HG02642 (cell line): ENCODE measurements around the gene CSRP1.
"Not testable (repeated sequence)": the region's sequence is repeated elsewhere in the genome, so short reads cannot be mapped to it uniquely, and the experiment has no call there.

ENCODE experiments used
- ATAC-seq: cut with Tn5 transposase; IDR thresholded peaks from one replicate; pipeline ENCODE4 v1.9.1; 2021; ENCODE audit warnings: mild to moderate bottlenecking; ENCODE audit not compliant: unreplicated experiment, poor library complexity

Gene CSRP1

GRCh38 chr1:201481761-201482493 is 25.0 kb downstream of the CSRP1 start:
- peak; percentile 80 for ATAC-seq

- ATAC-seq = no peak
These were observed 25.9 kb downstream of the CSRP1 start for GRCh38 chr1:201481004-201481380.

GRCh38 chr1:201480231-201481003 is 26.5 kb downstream of the CSRP1 start:
- ATAC-seq = peak; percentile 63

- no peak for ATAC-seq
These were observed 27.7 kb downstream of the CSRP1 start for GRCh38 chr1:201479201-201479730.

GRCh38 chr1:201478666-201479065 is 28.3 kb downstream of the CSRP1 start:
- ATAC-seq = not testable (repeated sequence)

GRCh38 chr1:201476670-201477344 is 30.1 kb downstream of the CSRP1 start:
- ATAC-seq = no peak

GRCh38 chr1:201475915-201476669 is 30.8 kb downstream of the CSRP1 start:
- ATAC-seq = no peak

GRCh38 chr1:201475130-201475529 is 31.8 kb downstream of the CSRP1 start:
- ATAC-seq = no peak

- no peak for ATAC-seq
These were observed 33.6 kb downstream of the CSRP1 start for GRCh38 chr1:201473296-201473695.

- ATAC-seq = not testable (repeated sequence)
These were observed 34.6 kb downstream of the CSRP1 start for GRCh38 chr1:201472321-201472720.

- ATAC-seq = no peak
These were observed 35.2 kb downstream of the CSRP1 start for GRCh38 chr1:201471772-201472171.

GRCh38 chr1:201470581-201470980 is 36.3 kb downstream of the CSRP1 start:
- no peak for ATAC-seq

- no peak for ATAC-seq
These were observed 37.3 kb downstream of the CSRP1 start for GRCh38 chr1:201469645-201470074.

GRCh38 chr1:201468844-201469644 is 37.9 kb downstream of the CSRP1 start, which contains the start of gene PHLDA3:
Gene PHLDA3, minus strand, starts transcription at chr1:201469188. Its CDS starts 402 bp downstream, at chr1:201468786.
- ATAC-seq = peak; percentile 84

- peak; percentile 45 for ATAC-seq
These were observed 38.5 kb downstream of the CSRP1 start for GRCh38 chr1:201468501-201468843.

GRCh38 chr1:201466492-201466891 is 40.4 kb downstream of the CSRP1 start:
- ATAC-seq = no peak

- no peak for ATAC-seq
These were observed 41.1 kb downstream of the CSRP1 start for GRCh38 chr1:201465698-201466290.

GRCh38 chr1:201463071-201463552 is 43.8 kb downstream of the CSRP1 start:
- ATAC-seq = no peak
